ENCODE measurements around the gene MAP6.
"Not testable (repeated sequence)": the region's sequence is repeated elsewhere in the genome, so short reads cannot be mapped to it uniquely, and the experiment has no call there.

MAP6 gene

DNA sequence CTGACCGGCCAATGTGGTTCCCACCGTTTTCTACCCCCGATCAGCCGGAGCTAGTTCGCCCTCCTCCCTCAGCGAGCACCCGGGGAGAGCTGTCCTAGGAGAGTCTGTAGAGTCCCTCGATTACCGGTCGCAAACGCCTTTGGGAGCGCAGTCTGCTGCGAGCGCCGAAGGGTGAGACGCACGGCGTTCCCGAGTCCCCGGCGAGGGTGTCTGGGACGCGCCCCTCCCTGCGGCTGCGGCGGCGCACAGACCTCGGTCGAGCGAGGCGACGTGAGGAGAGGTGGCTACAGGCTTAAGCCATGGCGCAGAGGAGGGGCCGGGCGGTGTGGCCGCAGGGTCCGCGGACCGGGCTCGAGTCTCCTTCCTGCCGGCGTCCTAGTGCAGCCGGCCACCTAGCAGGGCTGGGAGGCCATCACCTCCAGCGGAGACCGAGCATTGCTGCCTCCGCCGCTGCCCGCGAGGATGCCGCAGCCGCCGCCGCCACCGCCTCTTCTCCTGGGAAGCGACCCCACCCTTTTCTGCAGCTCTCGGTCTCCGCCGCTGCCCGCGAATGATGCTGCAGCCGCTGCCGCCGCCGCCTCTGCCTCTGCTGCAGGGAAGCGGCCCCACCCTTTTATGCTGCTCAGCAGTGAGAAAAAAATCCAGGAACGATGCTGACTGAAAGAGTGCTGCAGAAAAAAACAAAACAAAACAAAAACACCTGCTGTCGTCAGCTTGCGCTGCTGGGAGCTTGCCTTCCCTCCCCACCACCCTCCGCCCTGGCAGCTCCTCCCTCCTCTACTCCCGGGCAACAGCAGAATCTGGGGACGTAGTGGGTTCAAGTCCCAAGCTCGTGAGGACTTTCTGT, at the start of gene MAP6:
MAP6 (minus strand) TSS at position 588 of the 847 bp plus-strand sequence. CDS start 669 bp downstream, outside the sequence.
- no peak for FAIRE-seq

DNA sequence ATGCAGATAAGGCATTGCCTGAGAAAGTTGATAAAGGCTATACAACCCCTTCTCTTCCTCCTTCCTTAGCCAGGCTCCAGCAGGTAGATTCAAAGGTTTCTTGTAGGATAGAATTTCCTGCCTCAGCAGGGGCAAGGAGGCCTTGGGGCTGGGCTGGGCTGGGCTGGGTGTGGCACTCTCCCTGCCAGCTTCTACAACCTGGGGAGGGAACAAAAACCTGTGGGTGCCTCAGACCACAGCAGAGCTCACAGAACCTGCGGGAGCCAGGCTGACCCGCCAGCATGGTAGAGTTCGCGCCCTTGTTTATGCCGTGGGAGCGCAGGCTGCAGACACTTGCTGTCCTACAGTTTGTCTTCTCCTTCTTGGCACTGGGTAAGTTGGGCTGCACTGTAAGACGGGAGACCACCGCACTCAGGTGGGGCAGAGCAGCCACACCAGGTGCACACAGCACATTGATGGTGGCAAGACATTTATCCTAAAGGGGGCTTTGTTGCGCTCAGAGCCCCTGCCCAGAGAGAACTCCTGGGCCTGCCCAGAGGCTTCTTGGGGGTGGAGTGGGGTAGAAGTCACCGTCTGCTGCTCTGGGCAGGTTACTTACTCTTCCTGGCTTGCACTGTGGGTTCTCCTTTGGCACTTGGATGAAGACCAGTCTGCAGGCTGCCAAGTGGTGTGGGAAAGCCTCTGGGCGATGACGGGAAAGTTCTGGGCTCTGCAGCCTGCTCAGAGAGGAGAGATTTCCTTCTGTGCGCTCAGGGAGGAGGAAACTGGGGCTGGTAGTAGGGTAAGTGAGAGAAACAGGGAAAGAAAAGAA, 49.0 kb upstream of the MAP6 start, which contains the start of gene MOGAT2:
MOGAT2 (plus strand) TSS at position 231 of the 811 bp plus-strand sequence; CDS start at position 282, 51 bp downstream.
- no peak for FAIRE-seq

DNA sequence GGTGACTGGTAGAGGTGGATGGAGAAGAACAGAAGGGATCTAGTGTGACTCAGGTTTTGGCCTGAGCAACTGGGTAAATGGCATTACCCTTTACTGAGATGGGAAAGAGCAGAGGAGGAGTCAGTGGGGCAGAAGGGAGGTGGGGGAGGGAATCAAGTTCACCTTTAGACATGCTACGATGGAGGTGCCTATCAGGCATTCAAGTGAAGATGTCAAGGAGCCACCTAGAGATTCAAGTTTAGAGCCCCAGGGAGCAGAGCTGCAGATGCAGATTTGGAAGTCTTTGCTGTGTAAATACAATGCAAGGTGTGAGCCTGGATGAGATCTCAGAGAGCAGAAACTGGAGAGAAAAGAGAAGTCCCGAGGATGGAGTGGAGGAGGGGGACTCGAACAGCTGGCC, 47.8 kb upstream of the MAP6 start:
- FAIRE-seq: no peak

DNA sequence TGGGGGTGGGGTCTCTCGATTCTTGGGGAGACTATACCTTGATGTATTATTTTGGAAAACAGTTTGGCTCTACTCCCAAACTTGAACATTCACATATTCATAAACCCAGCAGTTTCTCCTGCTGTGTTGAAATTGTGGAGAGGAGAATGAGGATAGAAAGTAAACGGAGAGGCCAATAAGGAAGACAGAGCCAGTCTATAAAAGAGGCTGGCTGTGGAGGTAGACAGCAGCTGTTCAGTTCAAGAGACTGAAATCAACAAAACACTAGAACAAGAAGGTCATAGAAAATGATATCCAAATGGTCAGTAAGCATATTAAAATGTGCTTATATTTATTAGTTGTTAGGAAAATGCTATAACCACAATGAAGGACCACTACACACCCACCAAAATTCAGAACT, 46.9 kb upstream of the MAP6 start:
- FAIRE-seq: no peak

DNA sequence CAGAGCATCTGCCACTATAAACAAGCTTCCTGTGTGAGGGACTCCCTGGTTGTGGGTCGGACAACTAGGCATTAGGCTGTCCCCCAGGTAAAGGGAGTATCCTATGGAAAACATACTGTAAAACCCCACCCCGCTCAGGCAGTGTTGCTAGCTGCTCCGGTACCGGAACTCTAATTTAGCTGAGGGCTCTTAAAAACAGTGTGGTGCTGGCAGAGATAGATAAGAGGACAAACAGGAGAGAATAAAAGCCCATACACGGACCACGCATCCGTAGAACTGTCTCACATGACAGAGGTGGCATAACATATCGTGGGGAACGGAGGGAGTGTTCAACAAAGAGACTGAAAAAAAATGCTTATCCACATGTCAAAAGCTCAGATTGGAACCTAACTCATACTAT, 45.4 kb upstream of the MAP6 start:
- no peak for FAIRE-seq

DNA sequence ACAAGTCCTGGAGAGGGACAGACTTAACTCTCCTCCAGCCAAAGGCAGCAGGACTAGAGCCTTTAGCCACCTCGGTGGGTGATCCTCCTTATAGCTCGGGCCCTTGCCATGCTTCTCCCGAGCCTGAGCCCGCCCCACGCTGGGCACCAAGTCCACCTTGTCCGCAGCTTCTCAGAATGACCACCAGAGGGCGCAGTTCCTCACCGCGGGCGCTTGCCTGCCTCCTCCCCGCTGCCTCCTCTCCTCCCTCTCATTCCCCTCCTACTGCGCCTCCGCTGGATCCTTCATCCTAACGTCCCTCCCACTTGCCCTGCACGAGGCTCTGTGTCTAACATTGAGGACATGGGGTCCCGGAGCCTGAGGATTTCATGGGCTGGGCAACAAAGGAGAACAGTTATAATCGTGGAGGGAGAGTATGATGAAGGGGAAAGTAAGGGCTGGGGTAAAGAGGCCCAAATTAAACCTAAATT, 37.5 kb upstream of the MAP6 start:
- no peak for FAIRE-seq

DNA sequence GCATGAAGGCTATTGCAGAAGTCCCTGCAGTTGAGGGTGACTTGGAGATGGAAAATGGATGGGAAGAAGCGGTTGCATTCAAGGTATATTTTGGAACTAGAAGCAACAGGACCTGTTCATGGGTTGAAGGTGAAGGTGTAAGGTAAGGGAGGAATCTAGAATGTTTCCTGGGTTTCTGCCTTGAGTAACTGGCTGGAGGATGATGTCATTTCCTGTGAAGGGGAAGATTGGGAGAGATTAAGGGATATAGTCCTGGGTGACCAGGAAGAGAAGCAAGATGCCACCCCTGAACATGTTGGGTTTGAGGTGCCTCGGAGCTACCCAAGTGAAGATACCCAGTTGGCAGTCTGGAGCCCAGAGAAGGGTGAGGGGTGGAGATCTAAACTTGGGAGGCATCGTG, 36.7 kb upstream of the MAP6 start:
- no peak for FAIRE-seq

DNA sequence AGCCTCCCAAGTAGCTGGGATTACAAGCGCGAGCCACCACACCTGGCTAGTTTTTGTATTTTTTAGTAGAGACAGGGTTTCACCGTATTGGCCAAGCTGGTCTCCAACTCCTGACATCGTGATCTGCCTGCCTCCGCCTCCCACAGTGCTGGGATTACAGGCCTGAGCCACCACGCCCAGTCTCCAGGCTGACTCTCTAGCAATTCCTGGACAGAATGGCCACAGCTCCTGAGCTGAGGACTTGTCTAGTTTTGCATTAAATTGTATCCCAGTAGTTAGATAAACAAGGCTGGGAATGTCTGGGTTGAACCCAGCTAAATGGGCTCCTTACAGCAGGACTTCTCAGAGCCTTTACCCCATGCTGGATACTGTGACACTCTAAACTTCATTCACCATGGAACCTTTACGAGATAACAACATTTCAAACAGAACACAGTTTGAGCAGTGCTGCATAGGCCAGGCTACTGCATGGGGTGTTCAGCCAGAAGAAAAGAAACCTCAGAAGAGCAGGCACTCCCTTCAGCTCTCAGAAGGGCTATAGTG, 34.9 kb upstream of the MAP6 start:
- no peak for FAIRE-seq

DNA sequence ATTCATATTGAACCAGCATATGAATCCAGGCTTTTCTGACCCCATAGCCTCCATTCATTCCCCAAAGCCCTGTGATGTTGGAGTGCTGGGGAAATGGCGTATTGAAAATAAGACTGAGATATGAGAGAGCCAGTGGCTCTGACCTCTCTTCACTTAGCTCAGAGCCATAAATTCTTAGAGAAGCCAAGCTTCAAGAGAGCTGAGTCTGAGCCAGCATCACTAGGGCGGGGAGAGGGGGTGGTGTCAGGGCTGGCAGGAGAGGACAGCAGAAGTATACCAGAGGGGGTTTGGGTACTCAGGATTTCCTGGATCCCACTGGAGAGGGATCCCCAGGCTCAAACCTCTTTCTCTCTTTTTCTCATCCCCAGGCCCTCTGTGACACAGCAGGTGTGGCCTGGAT, 32.1 kb upstream of the MAP6 start:
- FAIRE-seq: no peak

DNA sequence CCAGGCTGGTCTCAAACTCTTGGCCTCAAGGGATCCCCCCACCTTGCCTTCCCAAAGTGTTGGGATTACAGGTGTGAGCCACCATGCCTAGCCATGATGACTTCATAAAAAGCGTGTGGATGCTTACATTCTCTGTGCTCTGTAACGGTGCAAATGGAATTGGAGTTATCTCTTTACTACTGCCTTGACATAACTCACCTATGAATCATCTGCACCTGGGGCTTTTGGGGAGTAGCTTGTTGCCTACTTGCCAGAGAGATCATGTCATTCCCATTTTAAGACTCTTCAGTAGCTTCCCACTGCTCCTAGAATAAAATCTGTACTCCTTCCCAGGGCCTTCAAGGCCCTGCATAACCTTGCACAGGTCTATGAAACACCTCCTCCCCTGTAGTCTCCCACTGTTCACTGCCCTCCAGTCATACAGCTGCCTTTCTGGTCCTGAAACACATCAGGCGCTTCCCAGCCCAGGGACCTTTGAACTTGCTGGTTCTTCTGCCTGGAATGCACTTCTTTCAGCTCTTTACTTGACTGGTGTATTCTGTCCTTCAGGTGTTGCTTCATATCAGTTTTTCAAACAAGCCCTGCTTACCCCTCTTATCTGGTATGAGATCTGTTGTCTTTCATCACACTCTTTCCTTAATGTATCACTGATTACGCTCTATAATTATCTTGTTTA, 29.2 kb upstream of the MAP6 start:
- FAIRE-seq: no peak

DNA sequence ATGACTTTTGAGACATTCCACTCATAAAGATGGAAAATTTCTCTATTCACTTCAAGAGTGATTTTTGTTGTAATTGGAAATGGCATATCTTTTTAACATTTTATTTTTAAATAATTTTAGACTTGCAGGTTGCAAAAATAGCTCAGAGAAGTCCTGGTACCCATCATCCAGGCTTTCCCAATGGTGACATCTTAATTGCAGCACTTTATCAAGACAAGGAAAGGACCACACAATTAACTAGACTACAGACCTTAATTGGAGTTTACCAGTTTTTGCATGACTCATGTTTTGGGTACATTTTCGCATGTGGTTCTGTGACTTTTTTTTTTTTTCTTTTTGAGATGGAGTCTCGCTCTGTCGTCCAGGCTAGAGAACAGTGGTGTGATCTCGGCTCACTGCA, 23.0 kb upstream of the MAP6 start:
- no peak for FAIRE-seq

DNA sequence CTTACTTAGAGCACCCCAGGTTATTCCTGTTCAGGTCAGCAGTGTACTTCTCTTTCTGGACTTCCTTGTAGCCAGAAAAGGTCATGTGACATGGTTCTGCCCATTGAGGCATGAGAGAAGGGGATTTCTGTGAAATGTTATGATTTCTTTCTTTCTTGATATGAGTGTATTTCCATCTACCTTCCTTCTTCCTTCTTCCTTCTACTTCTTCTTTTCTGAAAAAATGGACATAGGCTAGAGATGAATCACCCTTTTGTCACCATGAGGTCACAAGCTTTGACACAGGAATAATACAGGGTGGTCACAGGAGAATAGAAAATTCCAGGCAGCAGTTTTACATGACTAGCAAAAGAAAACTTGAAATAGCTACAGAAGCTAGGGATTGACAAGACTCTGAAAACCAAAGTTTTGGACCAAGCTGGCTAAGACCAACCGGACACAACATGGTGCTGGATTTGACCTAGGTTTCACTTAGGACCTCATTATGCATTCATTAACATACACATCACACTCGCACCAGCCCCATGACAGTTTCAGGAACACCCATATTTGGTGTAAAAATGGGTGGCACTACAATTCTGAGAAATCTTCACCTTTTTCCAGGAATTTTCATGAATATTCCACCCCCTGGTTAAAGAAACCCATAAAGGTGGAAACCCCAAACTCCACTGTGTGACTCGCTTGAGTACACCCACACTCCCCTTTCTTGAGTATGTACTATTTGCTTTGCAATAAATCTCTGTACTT, 21.2 kb upstream of the MAP6 start:
- no peak for FAIRE-seq

DNA sequence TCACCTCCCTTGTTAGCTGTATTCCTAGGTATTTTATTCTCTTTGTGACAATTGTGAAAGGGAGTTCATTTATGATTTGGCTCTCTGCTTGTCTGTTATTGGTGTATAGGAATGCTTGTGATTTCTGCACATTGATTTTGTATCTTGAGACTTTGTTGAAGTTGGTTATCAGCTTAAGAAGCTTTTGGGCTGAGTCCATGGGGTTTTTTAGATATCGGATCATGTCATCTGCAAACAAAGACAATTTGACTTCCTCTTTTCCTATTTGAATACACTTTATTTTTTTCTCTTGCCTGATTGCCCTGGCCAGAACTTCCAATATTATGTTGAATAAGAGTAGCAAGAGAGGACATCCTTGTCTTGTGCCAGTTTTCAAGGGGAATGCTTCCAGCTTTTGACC, 15.0 kb upstream of the MAP6 start:
- not testable (repeated sequence) for FAIRE-seq

DNA sequence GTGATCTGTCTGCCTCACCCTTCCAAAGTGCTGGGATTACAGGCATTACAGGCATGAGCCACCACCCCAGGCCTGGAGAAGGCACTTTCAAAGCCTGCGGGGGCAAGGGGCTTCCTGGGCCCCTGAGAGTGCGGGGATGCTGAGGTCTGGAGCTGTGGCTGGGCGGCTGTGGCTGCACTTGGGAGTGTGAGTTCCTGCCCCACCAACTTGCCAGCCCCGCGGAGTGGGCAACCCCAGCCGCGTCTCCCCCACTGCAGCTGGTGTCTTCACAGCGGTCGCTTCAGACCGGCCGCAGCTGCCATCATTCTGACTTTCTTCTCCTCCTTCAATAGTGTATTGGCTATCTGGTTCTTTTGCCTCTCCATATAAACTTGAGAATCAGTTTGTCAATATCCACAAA, 10.7 kb upstream of the MAP6 start:
- FAIRE-seq: no peak

DNA sequence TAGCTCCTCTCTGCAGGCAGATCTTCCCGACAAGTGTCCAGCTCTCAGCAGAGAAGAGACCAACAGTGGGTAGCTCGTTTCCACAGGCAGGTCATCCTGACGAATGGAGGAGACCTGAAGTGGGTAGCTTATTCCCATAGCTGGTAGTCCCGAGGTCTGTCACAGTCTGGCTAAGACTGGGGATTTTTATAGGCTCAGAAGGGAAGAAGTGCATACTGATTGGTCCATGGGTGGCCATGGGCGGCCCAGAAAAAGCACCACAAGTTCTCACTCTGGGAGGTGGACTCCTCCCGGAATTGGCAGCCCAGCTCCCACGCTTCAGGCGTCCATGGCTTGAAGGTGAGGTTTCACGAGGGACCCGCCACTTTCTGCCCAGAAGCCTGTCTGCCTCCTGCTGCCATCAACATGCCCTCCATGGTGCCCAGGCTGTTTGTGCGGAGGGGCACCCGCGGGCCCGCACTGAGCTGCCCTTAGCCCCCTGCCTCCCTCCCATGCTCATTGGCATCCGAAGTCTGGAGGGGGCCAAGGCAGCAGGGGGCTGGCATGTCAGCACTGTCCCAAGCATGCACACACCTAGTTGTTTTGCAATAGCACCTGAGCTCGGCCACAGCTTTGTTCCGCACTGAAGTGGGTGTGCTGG, 9.9 kb upstream of the MAP6 start:
- FAIRE-seq: no peak

DNA sequence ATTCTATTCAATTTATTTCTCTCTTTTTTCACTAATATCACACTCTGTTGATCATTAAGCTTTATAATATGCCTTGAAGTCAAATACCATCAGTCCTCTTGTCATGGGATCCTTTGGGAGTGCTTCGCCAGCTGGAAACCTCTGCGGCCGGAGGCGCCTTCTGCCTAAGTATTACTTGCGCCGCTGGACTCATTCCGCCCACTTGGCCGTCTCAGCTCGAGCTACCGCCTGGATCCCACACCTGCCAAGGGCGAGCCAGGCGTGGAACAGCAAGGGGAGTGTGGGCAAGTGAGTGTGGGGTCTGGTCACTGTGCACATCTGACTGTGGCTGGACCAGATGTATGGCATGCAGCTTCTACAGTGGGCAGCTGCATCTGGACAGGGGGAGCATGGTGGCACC, 9.1 kb upstream of the MAP6 start:
- FAIRE-seq: no peak

DNA sequence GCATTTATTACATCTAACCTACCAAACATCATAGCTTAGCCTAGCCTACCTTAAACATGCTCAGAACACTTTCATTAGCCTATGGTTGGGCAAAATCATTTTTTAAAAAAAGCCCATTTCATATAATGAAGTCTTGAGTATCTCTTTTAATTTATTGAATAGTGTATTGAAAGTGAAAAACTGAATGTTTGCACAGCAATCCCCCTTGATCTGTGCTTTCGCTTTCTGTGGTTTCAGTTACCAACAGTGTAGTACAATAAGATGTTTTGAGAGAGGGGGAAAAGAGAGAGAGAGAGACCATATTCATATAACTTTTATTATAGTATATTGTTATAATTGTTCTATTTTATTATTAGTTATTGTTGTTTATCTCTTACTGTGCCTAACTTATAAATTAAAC, 8.4 kb upstream of the MAP6 start:
- no peak for FAIRE-seq

DNA sequence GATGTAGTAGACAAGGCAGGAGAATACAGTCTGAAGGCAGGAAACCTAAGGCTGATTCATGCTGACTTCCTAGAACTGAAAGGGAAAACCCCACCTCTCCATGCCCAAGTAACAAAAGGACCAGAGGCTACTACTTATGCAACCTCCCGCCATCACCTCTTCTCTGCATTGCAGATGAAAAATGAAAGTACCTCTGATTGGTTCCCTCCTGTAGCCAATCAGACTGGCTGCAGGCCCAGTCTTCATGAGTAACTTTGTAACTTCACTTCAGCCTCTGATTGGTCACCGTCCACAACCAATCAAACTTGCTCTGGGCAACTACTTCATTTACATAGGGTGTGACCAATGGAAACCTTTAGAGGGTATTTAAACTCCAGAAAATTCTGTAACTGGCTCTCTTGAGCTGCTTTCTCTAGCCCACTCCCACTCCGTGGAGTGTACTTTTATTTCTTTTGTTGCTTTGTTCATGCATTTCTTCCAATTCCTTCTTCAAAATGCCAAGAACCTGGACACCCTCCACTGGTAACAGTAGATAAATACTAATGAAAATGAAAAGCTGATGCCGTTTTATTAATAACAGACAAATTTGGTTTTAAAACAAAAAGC, 5.2 kb upstream of the MAP6 start:
- FAIRE-seq: no peak

DNA sequence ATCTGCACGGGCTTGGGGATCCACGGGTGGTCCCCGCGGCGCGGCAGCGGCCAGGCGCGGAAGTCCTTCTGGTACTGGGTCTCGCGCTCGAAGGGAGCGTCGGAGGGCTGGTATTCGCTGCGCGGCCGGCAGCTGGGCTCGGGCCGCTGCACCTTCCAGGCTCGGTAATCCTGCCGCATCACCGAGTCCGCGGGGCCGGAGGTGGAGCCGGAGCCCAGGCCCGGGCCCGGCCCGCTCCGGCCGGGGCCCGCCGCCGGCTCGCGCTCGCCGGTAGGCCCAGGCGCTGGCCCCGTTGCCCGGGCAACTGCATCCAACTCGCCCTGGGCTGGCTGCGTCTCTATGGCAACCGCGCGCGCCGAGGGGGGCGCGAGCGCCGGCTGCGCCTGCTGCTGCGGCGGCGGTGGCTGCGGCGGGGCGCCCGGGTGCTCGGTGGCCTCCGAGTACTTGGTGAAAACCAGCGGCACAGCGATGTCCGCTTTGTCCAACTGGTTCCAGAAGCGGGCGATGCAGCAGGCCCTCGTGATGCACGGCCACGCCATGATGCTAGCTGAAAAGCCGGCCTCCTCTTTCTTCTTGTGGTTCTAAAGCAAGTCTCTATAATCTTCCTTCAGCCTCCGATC, 897 bp downstream of the MAP6 start:
- no peak for FAIRE-seq

DNA sequence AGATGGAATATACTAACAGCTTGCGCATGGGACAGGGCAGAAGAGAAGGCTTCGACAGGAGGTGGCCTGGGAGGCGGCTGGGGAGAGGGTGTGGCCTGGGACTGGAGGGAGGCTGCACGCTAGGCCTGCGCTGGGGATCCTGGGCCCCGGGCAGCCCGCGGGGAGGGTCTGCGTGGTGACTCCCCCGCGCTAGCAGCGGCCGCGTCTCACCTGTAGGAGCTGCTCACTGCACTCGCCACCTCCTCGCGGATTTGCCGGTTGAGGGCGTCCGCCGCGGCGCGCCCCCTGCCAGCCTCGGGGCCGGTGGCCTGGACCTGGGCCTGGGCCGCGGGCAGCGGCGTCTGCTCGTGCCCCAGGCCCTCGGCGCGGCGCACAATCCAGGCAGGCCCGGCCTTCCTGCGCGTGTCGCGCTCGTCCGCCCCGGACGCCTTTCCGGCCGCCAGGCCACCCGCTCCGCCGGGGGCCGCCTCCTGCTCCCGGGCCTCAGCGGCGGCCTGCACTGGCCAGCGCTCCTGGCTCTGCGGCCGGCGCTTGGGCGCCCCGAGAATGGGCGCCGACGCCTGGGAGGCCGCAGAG, 1.5 kb downstream of the MAP6 start:
- no peak for FAIRE-seq

DNA sequence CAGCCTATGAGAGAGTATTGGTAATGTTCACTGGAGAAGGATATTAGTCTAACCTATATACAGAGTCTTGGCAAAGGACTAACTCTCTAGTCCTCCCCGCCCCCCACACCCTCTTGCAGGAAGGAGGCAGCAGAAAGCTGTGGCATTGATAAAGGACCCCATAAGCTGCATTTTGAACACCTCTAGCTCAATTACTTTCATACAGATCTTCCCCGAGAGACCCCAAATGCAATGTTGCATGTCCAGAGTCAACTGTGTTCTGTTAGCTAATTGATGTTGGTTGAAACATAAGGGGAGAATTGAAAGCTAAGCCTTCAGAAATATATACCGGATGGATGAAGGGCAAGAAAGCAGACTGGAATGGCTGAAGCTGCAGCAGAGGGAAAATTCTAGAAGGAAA, 2.8 kb downstream of the MAP6 start:
- FAIRE-seq: no peak

Data from TTC549 (cell line).